ENCODE data around the gene SIGLEC12. TPM values are rescaled to one million over a fixed set of nuclear protein-coding genes. Genes with fewer than 3 reads are reported as not detected.

Gene SIGLEC12
- total RNA-seq, 2 experiments from 2014 or later, result not detected

GRCh38 chr19:51458051-51458645 is 43.5 kb downstream of the SIGLEC12 start, which contains the start of gene SIGLEC8:
Gene SIGLEC8, minus strand, starts transcription at chr19:51458454. Its CDS starts 67 bp downstream, at chr19:51458387.
- intact Hi-C loops (cut with DNase I, micrococcal nuclease), result no loop called here
- Histone ChIP-seq H3K4me3 (ENCODE audit: low read length) (no peak within 1 kb of the TSS), H3K4me1 (ENCODE audit: insufficient read depth, low read length) (peaks cover 2% of the 10 kb centered on the region), H3K9me3 (ENCODE audit: control insufficient read depth in 1 of 2, insufficient read depth in 1 of 2, low read length in 2 of 2) (peaks cover 0 to 12% of the 10 kb centered on the region in 2 experiments), H3K27me3 (ENCODE audit: control insufficient read depth in 1 of 2, insufficient read depth in 2 of 2, low read length in 2 of 2) (peaks cover 19 to 21% of the 10 kb centered on the region in 2 experiments), H3K27ac (ENCODE audit: low read depth in 1 of 2, low read length in 2 of 2) (no peak within 1 kb of the TSS), H3K36me3 (ENCODE audit: insufficient read depth, low read length) (no peaks in the 10 kb centered on the region)
- peaks cover 38% of the 10 kb centered on the region for H3K27me3 Mint-ChIP-seq
- TF ChIP-seq CTCF (IDR thresholded peaks at IDR 0.05), result no peak
- ATAC-seq (ENCODE audit: poor library complexity) (no peak), DNase-seq (no peak)
- CTCF ChIA-PET, result no interaction called here
- POLR2A ChIA-PET, result no interaction called here
- no peak within 1 kb of the TSS for H3K4me3 Mint-ChIP-seq
- no peaks in the 10 kb centered on the region for H3K36me3 Mint-ChIP-seq (ENCODE audit: low read depth)
- no peaks in the 10 kb centered on the region for H3K9me3 Mint-ChIP-seq
- H3K27ac Mint-ChIP-seq, result no peak within 1 kb of the TSS
- no peaks in the 10 kb centered on the region for H3K4me1 Mint-ChIP-seq (ENCODE audit: low read depth)

- Histone ChIP-seq H3K4me1 (ENCODE audit: insufficient read depth, low read length) (peaks cover 2% of the 10 kb centered on the region), H3K27me3 (ENCODE audit: control insufficient read depth in 1 of 2, insufficient read depth in 2 of 2, low read length in 2 of 2) (peaks cover 13 to 15% of the 10 kb centered on the region in 2 experiments), H3K27ac (ENCODE audit: low read depth in 1 of 2, low read length in 2 of 2) (no peak overlapping the region), H3K4me3 (ENCODE audit: low read length) (no peak overlapping the region), H3K9me3 (ENCODE audit: control insufficient read depth in 1 of 2, insufficient read depth in 1 of 2, low read length in 2 of 2) (peaks cover 0 to 8% of the 10 kb centered on the region in 2 experiments), H3K36me3 (ENCODE audit: insufficient read depth, low read length) (no peaks in the 10 kb centered on the region)
- DNase-seq, result no peak
- Mint-ChIP-seq H3K36me3 (ENCODE audit: low read depth) (no peaks in the 10 kb centered on the region), H3K4me3 (no peak overlapping the region), H3K27ac (no peak overlapping the region), H3K9me3 (no peaks in the 10 kb centered on the region), H3K4me1 (ENCODE audit: low read depth) (no peaks in the 10 kb centered on the region), H3K27me3 (peaks cover 31% of the 10 kb centered on the region)
- intact Hi-C loops (cut with DNase I, micrococcal nuclease), result no loop called here
- no peak for TF ChIP-seq CTCF (IDR thresholded peaks at IDR 0.05)
- POLR2A ChIA-PET, result no interaction called here
- CTCF ChIA-PET, result no interaction called here
- no peak for ATAC-seq (ENCODE audit: poor library complexity)
Observed at GRCh38 chr19:51457351-51458013, 44.1 kb downstream of the SIGLEC12 start.

GRCh38 chr19:51456541-51457290 is 44.9 kb downstream of the SIGLEC12 start:
- Histone ChIP-seq H3K9me3 (ENCODE audit: control insufficient read depth in 1 of 2, insufficient read depth in 1 of 2, low read length in 2 of 2) (peaks cover 0 to 4% of the 10 kb centered on the region in 2 experiments), H3K27ac (ENCODE audit: low read depth in 1 of 2, low read length in 2 of 2) (no peak overlapping the region), H3K36me3 (ENCODE audit: insufficient read depth, low read length) (no peaks in the 10 kb centered on the region), H3K4me3 (ENCODE audit: low read length) (no peak overlapping the region), H3K27me3 (ENCODE audit: control insufficient read depth in 1 of 2, insufficient read depth in 2 of 2, low read length in 2 of 2) (peaks cover 9% of the 10 kb centered on the region in 2 experiments), H3K4me1 (ENCODE audit: insufficient read depth, low read length) (peaks cover 2% of the 10 kb centered on the region)
- H3K36me3 Mint-ChIP-seq (ENCODE audit: low read depth), result no peaks in the 10 kb centered on the region
- no peak overlapping the region for H3K27ac Mint-ChIP-seq
- intact Hi-C loops (cut with DNase I, micrococcal nuclease), result no loop called here
- TF ChIP-seq CTCF (IDR thresholded peaks at IDR 0.05), result no peak
- CTCF ChIA-PET, result no interaction called here
- no peaks in the 10 kb centered on the region for H3K9me3 Mint-ChIP-seq
- no peak overlapping the region for H3K4me3 Mint-ChIP-seq
- POLR2A ChIA-PET, result no interaction called here
- ATAC-seq (ENCODE audit: poor library complexity) (no peak), DNase-seq (no peak)
- H3K27me3 Mint-ChIP-seq, result peaks cover 27% of the 10 kb centered on the region
- H3K4me1 Mint-ChIP-seq (ENCODE audit: low read depth), result no peaks in the 10 kb centered on the region
